HepG2 (cell line): ENCODE measurements around the gene FAM89B. TPM values are rescaled to one million over a fixed set of nuclear protein-coding genes. Genes with fewer than 3 reads are reported as not detected.
A peak's percentile ranks its signal among the peaks of the same experiment; 100 is the strongest.

Source experiments
- ATRX ChIP-seq: sonication (generic); formaldehyde crosslinking; IDR thresholded peaks from 2 replicates; pipeline ENCODE4 v1.4.0; 2020; ENCODE audit warnings: missing genetic modification reagents, borderline replicate concordance
- BORCS8-MEF2B ChIP-seq: sonication (generic); formaldehyde crosslinking; IDR thresholded peaks from 2 replicates; pipeline ENCODE4 v1.8.0; 2022; ENCODE audit warnings: mild to moderate bottlenecking, missing genetic modification reagents
- DMTF1 ChIP-seq: sonication (generic); formaldehyde crosslinking; IDR thresholded peaks from 2 replicates; pipeline ENCODE4 v1.4.0; 2020; ENCODE audit warnings: mild to moderate bottlenecking, missing genetic modification reagents
- DZIP1 ChIP-seq: sonication (generic); formaldehyde crosslinking; IDR thresholded peaks from 2 replicates; pipeline ENCODE4 v1.5.0; 2020; ENCODE audit warnings: mild to moderate bottlenecking, missing genetic modification reagents
- ETV6 ChIP-seq: sonication (generic); formaldehyde crosslinking; conservative IDR thresholded peaks from 2 replicates; pipeline ENCODE4 v1.4.0; 2020; ENCODE audit warnings: missing genetic modification reagents
- HBP1 ChIP-seq: IDR thresholded peaks from 2 replicates; pipeline ENCODE4 v1.6.1; 2016; ENCODE audit warnings: low read depth, control low read depth
- KDM2A ChIP-seq: sonication (generic); formaldehyde crosslinking; IDR thresholded peaks from 2 replicates; pipeline ENCODE4 v1.4.0; 2020; ENCODE audit warnings: low read depth, missing genetic modification reagents, borderline replicate concordance
- KDM4B ChIP-seq: sonication (generic); formaldehyde crosslinking; IDR thresholded peaks from 2 replicates; pipeline ENCODE4 v1.4.0; 2020; ENCODE audit warnings: missing genetic modification reagents
- KDM5A ChIP-seq: fragments of 200-600 bp; sonication (generic); IDR thresholded peaks from 2 replicates; pipeline ENCODE4 v1.7.0; 2018; ENCODE audit warnings: antibody characterized with exemption, mild to moderate bottlenecking, low read length, borderline replicate concordance
- MEIS2 ChIP-seq: sonication (generic); formaldehyde crosslinking; IDR thresholded peaks from 2 replicates; pipeline ENCODE4 v1.9.0; 2021; ENCODE audit warnings: mild to moderate bottlenecking, missing genetic modification reagents
- NCOA1 ChIP-seq: sonication (generic); formaldehyde crosslinking; IDR thresholded peaks from 2 replicates; pipeline ENCODE4 v1.9.0; 2021; ENCODE audit warnings: missing genetic modification reagents
- ONECUT2 ChIP-seq: sonication (generic); formaldehyde crosslinking; IDR thresholded peaks from 2 replicates; pipeline ENCODE4 v1.4.0; 2020; ENCODE audit warnings: missing genetic modification reagents
- PRPF4 ChIP-seq: fragments of 200-400 bp; formaldehyde crosslinking; IDR thresholded peaks from 2 replicates; pipeline ENCODE4 v1.6.1; 2016; ENCODE audit warnings: low read length, low read depth; ENCODE audit not compliant: poor library complexity, severe bottlenecking
- RBM22 ChIP-seq: fragments of 200-400 bp; formaldehyde crosslinking; optimal IDR thresholded peaks from 2 replicates; pipeline ENCODE3; 2017; ENCODE audit warnings: mild to moderate bottlenecking, low read length, moderate library complexity
- SP5 ChIP-seq: IDR thresholded peaks from 2 replicates; pipeline ENCODE4 v1.6.1; 2016; ENCODE audit warnings: low read depth, borderline replicate concordance
- ZEB1 ChIP-seq: IDR thresholded peaks from 2 replicates; pipeline ENCODE4 v1.6.1; 2012; ENCODE audit warnings: mild to moderate bottlenecking, low read depth, inconsistent platforms; ENCODE audit not compliant: insufficient replicate concordance
- ZFP41 ChIP-seq: sonication (generic); formaldehyde crosslinking; IDR thresholded peaks from 2 replicates; pipeline ENCODE4 v1.4.0; 2020; ENCODE audit warnings: mild to moderate bottlenecking, missing genetic modification reagents, borderline replicate concordance
- ZNF121 ChIP-seq: sonication (generic); formaldehyde crosslinking; IDR thresholded peaks from 2 replicates; pipeline ENCODE4 v1.5.0; 2020; ENCODE audit warnings: mild to moderate bottlenecking, missing genetic modification reagents
- ZNF235 ChIP-seq: sonication (generic); formaldehyde crosslinking; IDR thresholded peaks from 2 replicates; pipeline ENCODE4 v1.8.1; 2023; ENCODE audit warnings: mild to moderate bottlenecking, missing genetic modification reagents, borderline replicate concordance
- ZNF260 ChIP-seq: sonication (generic); formaldehyde crosslinking; IDR thresholded peaks from 2 replicates; pipeline ENCODE4 v1.4.0; 2020; ENCODE audit warnings: missing genetic modification reagents, low read depth, mild to moderate bottlenecking, borderline replicate concordance
- ZNF292 ChIP-seq: sonication (generic); formaldehyde crosslinking; IDR thresholded peaks from 2 replicates; pipeline ENCODE4 v1.8.1; 2022; ENCODE audit warnings: mild to moderate bottlenecking, low read depth, missing genetic modification reagents, borderline replicate concordance
- ZNF354B ChIP-seq: sonication (generic); formaldehyde crosslinking; IDR thresholded peaks from 2 replicates; pipeline ENCODE4 v1.8.0; 2022; ENCODE audit warnings: mild to moderate bottlenecking, missing genetic modification reagents
- ZNF564 ChIP-seq: sonication (generic); formaldehyde crosslinking; IDR thresholded peaks from 2 replicates; pipeline ENCODE4 v1.8.1; 2023; ENCODE audit warnings: mild to moderate bottlenecking, missing genetic modification reagents
- ZNF761 ChIP-seq: sonication (generic); formaldehyde crosslinking; conservative IDR thresholded peaks from 2 replicates; pipeline ENCODE4 v1.4.0; 2020; ENCODE audit warnings: mild to moderate bottlenecking, missing genetic modification reagents
- polyA plus RNA-seq, 8 experiments: library from polyadenylated mRNA; depleted of rRNA in 3 of 8; stranded (reverse) in 7 of 8; unstranded in 1 of 8; fragments of >200 nt; fragmentation: Illumina TruSeq in 4 of 8; extraction: Trizol in 4 of 8; gene quantifications; 2 replicates each; pipeline versions ENCODE4 v1.2.1 to v1.2.3, GENCODE V29; 2011 to 2016; ENCODE audit warnings: low read depth in 4 of 8, missing spikeins in 1 of 8, mixed read lengths in 1 of 8; ENCODE audit not compliant: insufficient read depth in 1 of 8
- total RNA-seq, 5 experiments: library from RNA; depleted of rRNA; stranded (reverse); fragments of >200 nt; fragmentation: Illumina TruSeq; extraction: Trizol; gene quantifications; 2 replicates each; pipeline ENCODE4 v1.2.3, GENCODE V29; 2016; ENCODE audit warnings: low read depth in 1 of 5

The FAM89B gene
- total and polyA plus RNA-seq, 2 of the 13 experiments (the other 11 are each of a cell fraction or from before 2014, with no cell fraction given): 5.7 to 8.0 TPM

GRCh38 chr11:65613091-65613928, 41.0 kb downstream of the FAM89B start (continued):
- TF ChIP-seq ZNF260 (no peak), MEIS2 (CRISPR knock-in tag) (no peak; the same call in 1 of the 2 replicates), NCOA1 (CRISPR knock-in tag) (no peak), ETV6 (CRISPR knock-in tag) (no peak), ZNF564 (CRISPR knock-in tag) (no peak), KDM2A (CRISPR knock-in tag) (0 out of 2 replicates have a peak, but pooled peaks have one; percentile 12), RBM22 (no peak), SP5 (CRISPR knock-in tag) (no peak), HBP1 (CRISPR knock-in tag) (no peak), ZNF121 (no peak), ZEB1 (no peak), ZFP41 (no peak), ONECUT2 (CRISPR knock-in tag) (no peak), ATRX (CRISPR knock-in tag) (no peak), ZNF235 (CRISPR knock-in tag) (no peak), DZIP1 (CRISPR knock-in tag) (no peak), PRPF4 (no peak), BORCS8-MEF2B (CRISPR knock-in tag) (0 out of 2 replicates have a peak, but pooled peaks have one; percentile 24), KDM4B (CRISPR knock-in tag) (no peak), KDM5A (no peak), DMTF1 (CRISPR knock-in tag) (no peak), ZNF292 (no peak), ZNF354B (CRISPR knock-in tag) (no peak), ZNF761 (CRISPR knock-in tag) (no peak)
